ENCODE results near the gene PCIF1. TPM values are rescaled to one million over a fixed set of nuclear protein-coding genes. Genes with fewer than 3 reads are reported as not detected.
"Not testable (repeated sequence)": the region's sequence is repeated elsewhere in the genome, so short reads cannot be mapped to it uniquely, and the experiment has no call there.

Gene PCIF1
- total RNA-seq, 1 donor from 2014 or later, result 19.4 TPM

DNA sequence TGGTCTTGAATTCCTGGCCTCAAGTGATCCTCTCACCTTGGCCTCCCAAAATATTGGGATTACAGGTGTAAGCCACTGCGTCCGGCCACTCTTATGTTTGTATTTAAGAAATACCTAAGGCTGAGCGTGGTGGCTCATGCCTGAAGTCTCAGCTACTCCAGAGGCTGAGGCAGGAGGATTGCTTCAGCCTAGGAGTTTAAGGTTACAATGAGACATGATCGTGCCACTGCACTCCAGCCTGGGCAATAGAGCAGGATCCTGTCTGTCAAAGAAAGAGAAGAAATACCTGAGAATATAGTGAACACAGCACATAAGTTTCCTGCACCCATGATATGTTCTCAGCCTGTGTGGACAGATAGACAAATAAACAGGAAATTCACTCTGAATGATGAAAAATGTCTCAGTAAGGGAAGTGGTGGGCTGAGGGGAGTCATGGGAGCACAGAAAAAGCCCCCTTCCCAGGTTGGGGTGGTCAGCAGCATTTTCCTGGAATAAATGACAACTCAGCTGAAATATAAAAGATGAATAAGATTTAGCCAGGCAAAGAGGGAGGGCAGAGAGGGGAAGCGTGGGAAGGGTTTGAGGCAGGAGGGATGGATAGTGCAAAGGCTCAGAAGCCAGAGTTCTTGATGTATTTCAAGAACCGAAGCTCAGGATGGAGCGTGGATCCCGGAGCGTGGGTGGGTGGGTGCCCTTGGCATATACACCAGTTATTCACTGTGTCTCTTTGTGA is 60.4 kb downstream of the PCIF1 start:
- DNase-seq (ENCODE audit: low read depth), result no peak

DNA sequence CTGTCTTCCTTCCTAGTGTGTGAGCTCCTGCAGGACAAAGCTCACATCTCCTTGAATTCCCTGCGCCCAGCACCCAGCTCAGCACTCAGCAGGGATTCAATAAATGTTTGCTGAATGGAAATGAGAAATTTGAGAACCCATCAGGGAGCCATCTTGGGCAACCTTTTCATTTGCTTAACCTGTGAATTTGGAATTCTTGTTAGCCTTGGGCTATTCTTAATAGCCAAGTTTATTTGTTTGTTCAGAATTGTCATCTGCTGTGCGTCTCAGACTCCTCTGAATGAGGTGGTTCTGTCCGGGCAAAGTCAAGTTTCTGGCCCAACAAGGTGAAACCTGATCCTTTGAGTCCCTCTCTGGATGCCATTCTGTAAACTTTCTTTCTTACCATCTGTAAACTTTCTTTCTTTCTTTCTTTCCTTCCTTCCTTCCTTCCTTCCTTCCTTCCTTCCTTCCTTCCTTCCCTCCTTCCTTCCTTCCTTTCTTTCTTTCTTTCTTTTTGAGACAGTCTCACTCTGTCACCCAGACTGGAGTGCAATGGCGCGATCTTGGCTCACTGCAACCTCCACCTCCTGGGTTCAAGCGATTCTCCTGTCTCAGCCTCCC is 61.1 kb downstream of the PCIF1 start:
- DNase-seq (ENCODE audit: low read depth), result not testable (repeated sequence)

DNA sequence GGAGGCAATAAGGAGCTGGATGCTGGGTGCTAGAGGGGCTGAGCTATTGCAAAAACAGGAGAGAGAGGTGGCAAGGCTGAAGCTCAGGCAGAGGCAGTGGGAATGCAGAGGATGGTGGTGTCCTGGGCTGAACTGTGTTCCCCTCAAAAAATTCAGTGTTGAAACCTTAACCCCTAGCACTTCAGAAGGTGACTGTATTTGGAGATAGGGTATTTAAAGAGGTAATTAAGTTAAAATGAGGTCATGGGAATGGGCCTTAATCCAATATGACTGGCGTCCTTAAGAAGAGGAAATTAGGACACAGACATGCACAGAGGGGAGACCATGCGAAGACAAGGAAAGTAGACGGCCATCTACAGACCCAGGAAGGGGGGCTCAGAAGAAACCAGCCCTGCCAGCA is 62.7 kb downstream of the PCIF1 start:
- no peak for DNase-seq (ENCODE audit: low read depth)

Other genes starting within 250 kb of the PCIF1 start
- not detected in 2 replicates for gene WFDC13, start 232.6 kb upstream of the PCIF1 start, total RNA-seq
- gene WFDC10B, start 229.7 kb upstream of the PCIF1 start, total RNA-seq, result not detected in 2 replicates
- not detected in 2 replicates for gene SPINT4, start 212.3 kb upstream of the PCIF1 start, total RNA-seq
- 0.50 and 3.5 TPM in 2 replicates for gene WFDC3, start 142.8 kb upstream of the PCIF1 start, total RNA-seq
- gene DNTTIP1, start 142.7 kb upstream of the PCIF1 start, total RNA-seq, result 13.3 and 14.2 TPM in 2 replicates
- 0.75 and 16.7 TPM in 2 replicates for gene UBE2C, start 122.0 kb upstream of the PCIF1 start, total RNA-seq
- not detected in 2 replicates for gene TNNC2, start 107.4 kb upstream of the PCIF1 start, total RNA-seq
- 26.9 and 32.1 TPM in 2 replicates for gene SNX21, start 100.9 kb upstream of the PCIF1 start, total RNA-seq
- gene ACOT8, start 77.3 kb upstream of the PCIF1 start, total RNA-seq, result 32.1 and 35.7 TPM in 2 replicates
- gene ZSWIM3, start 77.1 kb upstream of the PCIF1 start, total RNA-seq, result 4.3 and 5.9 TPM in 2 replicates
- 3.6 and 6.9 TPM in 2 replicates for gene ZSWIM1, start 53.5 kb upstream of the PCIF1 start, total RNA-seq
- gene SPATA25, start 47.1 kb upstream of the PCIF1 start, total RNA-seq, result 0.85 and 1.0 TPM in 2 replicates
- gene NEURL2, start 43.5 kb upstream of the PCIF1 start, total RNA-seq, result 3.0 and 3.3 TPM in 2 replicates
- gene CTSA, start 43.3 kb upstream of the PCIF1 start, total RNA-seq, result 20.7 and 64.2 TPM in 2 replicates
- gene PLTP, start 22.5 kb upstream of the PCIF1 start, total RNA-seq, result 10.4 and 32.1 TPM in 2 replicates
- gene ZNF335, start 37.5 kb downstream of the PCIF1 start, total RNA-seq, result 11.1 and 16.1 TPM in 2 replicates
- gene MMP9, start 74.2 kb downstream of the PCIF1 start, total RNA-seq, result 0.87 TPM in 1 of 2 replicates, not detected in the other
- gene SLC12A5, start 94.5 kb downstream of the PCIF1 start, total RNA-seq, result 0.17 and 0.55 TPM in 2 replicates
- 6.1 and 25.3 TPM in 2 replicates for gene NCOA5, start 155.3 kb downstream of the PCIF1 start, total RNA-seq
- gene CD40, start 183.6 kb downstream of the PCIF1 start, total RNA-seq, result 38.6 and 89.6 TPM in 2 replicates

Data from renal cortical epithelial cell (primary cell).